ENCODE results near the gene CDYL.

GRCh38 chr6:4896401-4896800 lies 120.2 kb downstream of the CDYL start:
- TF ChIP-seq POLR2A (IDR thresholded peaks at IDR 0.05; ENCODE audit: low read depth, low read length) (no peak), POLR2AphosphoS5 (IDR thresholded peaks at IDR 0.05; ENCODE audit: low read depth, low read length) (no peak), TAF1 (IDR thresholded peaks at IDR 0.05; ENCODE audit: borderline replicate concordance, low read depth, low read length) (no peak)
